B cell (primary cell): ENCODE results near the gene GLIS2. TPM values are rescaled to one million over a fixed set of nuclear protein-coding genes. Genes with fewer than 3 reads are reported as not detected.
A peak's percentile ranks its signal among the peaks of the same experiment; 100 is the strongest.

Experiments
- ATAC-seq: fragments of 200-7000 bp; cut with Tn5 transposase; one replicate; pipeline ENCODE4 v1.10.0; 2021; ENCODE audit warnings: low read depth, mild to moderate bottlenecking, moderate number of reproducible peaks, moderate library complexity
- CTCF ChIA-PET: fragments of 350-600 bp; sonication (Branson Sonifier 250); formaldehyde crosslinking; loops from one replicate; lab custom pipeline; 2021; ENCODE audit warnings: antibody characterized with exemption, inconsistent platforms; lab: Charles Lee
- POLR2A ChIA-PET: fragments of 350-600 bp; sonication (Branson Sonifier 250); formaldehyde crosslinking; loops from one replicate; lab custom pipeline; 2021; ENCODE audit warnings: antibody characterized with exemption; lab: Charles Lee
- DNase-seq: peaks from one replicate; pipeline ENCODE4 v3.0.0; 2013
- H2AFZ ChIP-seq: 2 replicates; pipeline ENCODE4 v1.6.1; 2012; ENCODE audit warnings: mild to moderate bottlenecking, low read depth, low read length; ENCODE audit not compliant: insufficient read depth, poor library complexity, severe bottlenecking
- H3K27ac ChIP-seq, 2 donors: 1 replicate in 1 of 2; 2 replicates in 1 of 2; pipeline ENCODE4 v1.5.1; 2012 to 2013; ENCODE audit warnings: low read length in 2 of 2, mild to moderate bottlenecking in 2 of 2, moderate library complexity in 1 of 2
- H3K27me3 ChIP-seq, 4 experiments: fragments of 200-600 bp in 1 of 4; sonication (generic) in 1 of 4; replicated peaks in 1 of 4; 1 replicate in 2 of 4; 2 replicates in 2 of 4; pipeline versions ENCODE4 v1.6.1 to v1.7.0; 2013 to 2016; ENCODE audit warnings: low read length in 3 of 4, mild to moderate bottlenecking in 2 of 4, mixed read lengths in 1 of 4, moderate library complexity in 1 of 4; ENCODE audit not compliant: insufficient read depth in 4 of 4, control insufficient read depth in 3 of 4; ENCODE audit errors: control extremely low read depth in 1 of 4
- H3K36me3 ChIP-seq, 2 experiments: replicated peaks in 1 of 2; 1 replicate in 1 of 2; 2 replicates in 1 of 2; pipeline versions ENCODE4 v1.6.1 to v1.7.1; 2013; ENCODE audit warnings: low read length in 1 of 2; ENCODE audit not compliant: insufficient read depth in 2 of 2, control insufficient read depth in 1 of 2; ENCODE audit errors: control extremely low read depth in 1 of 2, extremely low read depth in 1 of 2
- H3K4me1 ChIP-seq, 2 donors: fragments of 200-600 bp in 1 of 2; sonication (generic) in 1 of 2; 1 replicate in 1 of 2; 2 replicates in 1 of 2; pipeline versions ENCODE4 v1.5.1 to v1.6.1; 2013 to 2017; ENCODE audit warnings: low read length in 2 of 2; ENCODE audit not compliant: control insufficient read depth in 2 of 2, insufficient read depth in 2 of 2
- H3K4me2 ChIP-seq: replicated peaks from 2 replicates; pipeline ENCODE3; 2012; ENCODE audit warnings: mild to moderate bottlenecking, low read depth, low read length; ENCODE audit not compliant: poor library complexity, severe bottlenecking
- H3K4me3 ChIP-seq, 5 experiments: fragments of 200-600 bp in 1 of 5; sonication (generic) in 1 of 5; 1 replicate in 3 of 5; 2 replicates in 2 of 5; pipeline versions ENCODE4 v1.5.1 to v1.7.0; 2011 to 2016; ENCODE audit warnings: low read length in 4 of 5, mild to moderate bottlenecking in 4 of 5, low read depth in 2 of 5, control low read depth in 1 of 5, moderate library complexity in 1 of 5; ENCODE audit not compliant: insufficient read depth in 1 of 5; ENCODE audit errors: control extremely low read depth in 1 of 5, extremely low read depth in 1 of 5
- H3K79me2 ChIP-seq: fragments of 200-600 bp; sonication (generic); one replicate; pipeline ENCODE4 v1.6.0; 2016; ENCODE audit warnings: low read length; ENCODE audit not compliant: control insufficient read depth, insufficient read depth
- H3K9ac ChIP-seq: fragments of 200-600 bp; sonication (generic); 2 replicates; pipeline ENCODE4 v1.6.1; 2017; ENCODE audit warnings: mild to moderate bottlenecking, low read length, moderate library complexity
- H3K9me3 ChIP-seq, 3 donors: one replicate each; pipeline versions ENCODE4 v1.6.1 to v1.7.1; 2013; ENCODE audit warnings: low read length in 2 of 3; ENCODE audit not compliant: control insufficient read depth in 2 of 3, insufficient read depth in 1 of 3; ENCODE audit errors: control extremely low read depth in 1 of 3
- H4K20me1 ChIP-seq: 2 replicates; pipeline ENCODE4 v1.6.0; 2012; ENCODE audit warnings: mild to moderate bottlenecking, low read length; ENCODE audit not compliant: insufficient read depth, control insufficient read depth, poor library complexity, severe bottlenecking
- H3K27ac Mint-ChIP-seq: one replicate; pipeline ENCODE4 v1.8.0; 2021; ENCODE audit warnings: mixed read lengths
- H3K27me3 Mint-ChIP-seq: one replicate; pipeline ENCODE4 v1.8.0; 2021; ENCODE audit warnings: mixed read lengths
- H3K4me1 Mint-ChIP-seq: one replicate; pipeline ENCODE4 v1.8.0; 2021; ENCODE audit warnings: mixed read lengths
- H3K4me3 Mint-ChIP-seq: one replicate; pipeline ENCODE4 v1.8.0; 2021; ENCODE audit warnings: mixed read lengths
- H3K9me3 Mint-ChIP-seq: one replicate; pipeline ENCODE4 v1.8.0; 2022; ENCODE audit warnings: mixed read lengths; ENCODE audit not compliant: insufficient read depth
- EZH2 ChIP-seq: IDR thresholded peaks from 2 replicates; pipeline ENCODE4 v1.6.1; 2012; ENCODE audit warnings: borderline replicate concordance, low read depth, mild to moderate bottlenecking, moderate library complexity, low read length; ENCODE audit not compliant: insufficient read depth, poor library complexity, severe bottlenecking
- WGBS: methylation state at CpG from one replicate; pipeline ENCODE4 v1.1.5; 2013; ENCODE audit warnings: missing lambda C conversion rate; ENCODE audit not compliant: insufficient coverage; 5-methylcytosine and 5-hydroxymethylcytosine counted together
- intact Hi-C: fragments of 100-400 bp; cut with micrococcal nuclease; formaldehyde crosslinking; loops from one replicate; pipeline ENCODE4 v1.10.0; 2022
- polyA plus RNA-seq: library from polyadenylated mRNA; depleted of rRNA; stranded (reverse); fragments of >200 nt; gene quantifications from 2 replicates; pipeline ENCODE4 v1.2.3, GENCODE V29; 2012
- total RNA-seq, 2 donors: library from RNA; stranded (reverse); fragments of 120-200 nt in 1 of 2; gene quantifications; 1 replicate in 1 of 2; 2 replicates in 1 of 2; pipeline versions ENCODE4 v1.2.3 to v1.2.4, GENCODE V29; 2013 to 2022
- TF ChIP-seq, protein P1 (sequence below): fragments of 200-600 bp; IDR thresholded peaks from one replicate; pipeline ENCODE4 v1.8.0; 2022; ENCODE audit warnings: antibody characterized with exemption, mild to moderate bottlenecking

The GLIS2 gene
- total and polyA plus RNA-seq, 2 donors (not counting 1 experiment from before 2014, with no cell fraction given) = not detected

DNA sequence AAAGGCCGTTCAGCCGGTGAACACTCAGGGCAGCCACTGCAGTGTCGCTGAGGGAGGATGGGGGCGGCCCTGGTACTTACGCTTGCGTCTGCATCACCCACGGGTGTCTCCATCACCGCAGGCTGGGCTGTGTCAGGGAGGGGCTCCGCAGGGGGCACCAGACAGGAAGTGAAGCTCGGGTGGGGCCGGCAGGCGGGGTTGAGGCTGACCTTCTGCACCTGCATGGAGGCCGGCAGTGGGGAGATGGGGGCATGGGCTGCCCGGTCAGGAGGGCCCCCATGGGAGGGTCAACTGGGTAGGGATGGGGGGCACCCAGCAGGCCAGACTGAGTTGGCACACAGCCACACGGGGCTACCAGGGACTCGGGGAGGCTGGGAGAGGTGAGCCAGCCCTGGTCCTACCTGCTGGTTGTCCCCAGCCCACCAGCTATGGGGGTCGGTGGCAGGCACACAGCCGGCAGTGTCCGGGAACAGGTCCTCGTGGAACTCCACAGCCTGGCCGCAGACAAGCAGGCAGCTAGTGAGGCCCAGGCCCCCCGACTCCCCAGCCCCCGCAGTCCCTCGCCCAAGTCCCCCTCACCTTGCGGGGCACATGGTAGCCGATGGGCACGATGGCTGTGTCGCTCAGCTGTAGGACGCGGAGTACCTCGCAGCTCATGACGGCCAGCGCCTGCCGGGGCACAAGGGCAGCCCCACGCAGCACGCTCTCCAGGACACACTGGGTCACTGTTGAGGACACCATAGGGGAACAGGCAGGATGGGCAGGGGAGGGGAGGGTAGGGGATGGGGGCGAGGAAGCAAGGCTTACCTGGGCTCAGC is 48.5 kb downstream of the GLIS2 start:
- peaks cover 4 to 67% of the 10 kb centered on the region in 2 experiments for H3K36me3 ChIP-seq
- no peak overlapping the region for H3K9ac ChIP-seq
- ATAC-seq = peak; percentile 63
- peaks cover 71% of the 10 kb centered on the region for H4K20me1 ChIP-seq
- WGBS = 69% methylated on average over 37 of the region's 37 CpGs
- peak; percentile 75 for DNase-seq
- peak overlapping the region; percentile 37 to 44 for H3K27ac ChIP-seq
- no peaks in the 10 kb centered on the region for H3K27me3 ChIP-seq
- no peak overlapping the region for H2AFZ ChIP-seq
- Mint-ChIP-seq H3K4me1 (peaks cover 25% of the 10 kb centered on the region), H3K27me3 (no peaks in the 10 kb centered on the region), H3K9me3 (no peaks in the 10 kb centered on the region), H3K27ac (peak overlapping the region; percentile 78), H3K4me3 (peak overlapping the region; percentile 65)
- peaks cover 4% of the 10 kb centered on the region for H3K79me2 ChIP-seq
- H3K4me1 ChIP-seq = peaks cover 6 to 42% of the 10 kb centered on the region in 2 donors
- no peak for TF ChIP-seq EZH2
- TF ChIP-seq, protein P1, sequence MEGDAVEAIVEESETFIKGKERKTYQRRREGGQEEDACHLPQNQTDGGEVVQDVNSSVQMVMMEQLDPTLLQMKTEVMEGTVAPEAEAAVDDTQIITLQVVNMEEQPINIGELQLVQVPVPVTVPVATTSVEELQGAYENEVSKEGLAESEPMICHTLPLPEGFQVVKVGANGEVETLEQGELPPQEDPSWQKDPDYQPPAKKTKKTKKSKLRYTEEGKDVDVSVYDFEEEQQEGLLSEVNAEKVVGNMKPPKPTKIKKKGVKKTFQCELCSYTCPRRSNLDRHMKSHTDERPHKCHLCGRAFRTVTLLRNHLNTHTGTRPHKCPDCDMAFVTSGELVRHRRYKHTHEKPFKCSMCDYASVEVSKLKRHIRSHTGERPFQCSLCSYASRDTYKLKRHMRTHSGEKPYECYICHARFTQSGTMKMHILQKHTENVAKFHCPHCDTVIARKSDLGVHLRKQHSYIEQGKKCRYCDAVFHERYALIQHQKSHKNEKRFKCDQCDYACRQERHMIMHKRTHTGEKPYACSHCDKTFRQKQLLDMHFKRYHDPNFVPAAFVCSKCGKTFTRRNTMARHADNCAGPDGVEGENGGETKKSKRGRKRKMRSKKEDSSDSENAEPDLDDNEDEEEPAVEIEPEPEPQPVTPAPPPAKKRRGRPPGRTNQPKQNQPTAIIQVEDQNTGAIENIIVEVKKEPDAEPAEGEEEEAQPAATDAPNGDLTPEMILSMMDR = no peak
- intact Hi-C loops = loop anchor here (1.0 to 2.0 kb wide), 4 partner anchors 14 to 141 kb away; partner anchors contain the start of genes DNAJA3 and PAM16
- no peak overlapping the region for H3K4me3 ChIP-seq
- peak overlapping the region; percentile 55 for H3K4me2 ChIP-seq
- ChIA-PET POLR2A (interaction anchor here (0.7 to 2.5 kb wide), 7 partner anchors 35 to 1612 kb away, joined by 3 to 11 read pairs (median 4); partner anchors contain the start of genes CDIP1, CORO7 and SRRM2), CTCF (interaction anchor here (0.8 to 3.9 kb wide), 6 partner anchors 9 to 48 kb away, joined by 3 to 38 read pairs (median 6); partner anchors contain the start of gene GLIS2)
- H3K9me3 ChIP-seq = peaks cover 0 to 1% (median 0%) of the 10 kb centered on the region in 3 donors
